Effector memory CD4-positive, alpha-beta T cell (primary cell): ENCODE measurements around the gene CATSPERZ.

Source experiments
- DNase-seq, 3 donors: peaks; one replicate each; pipeline ENCODE4 v3.0.0-alpha.2; 2020
- H3K27ac ChIP-seq: 2 replicates; pipeline ENCODE4 v1.7.0; 2013; ENCODE audit warnings: mild to moderate bottlenecking, low read length, moderate library complexity; ENCODE audit not compliant: insufficient read depth, poor library complexity, severe bottlenecking
- H3K27me3 ChIP-seq: replicated peaks from 2 replicates; pipeline ENCODE4 v1.7.0; 2013; ENCODE audit warnings: mild to moderate bottlenecking, low read length; ENCODE audit not compliant: insufficient read depth, control insufficient read depth, poor library complexity, severe bottlenecking
- H3K36me3 ChIP-seq: 2 replicates; pipeline ENCODE4 v1.7.0; 2013; ENCODE audit warnings: mild to moderate bottlenecking, low read length, moderate library complexity; ENCODE audit not compliant: control insufficient read depth, insufficient read depth
- H3K4me1 ChIP-seq: 2 replicates; pipeline ENCODE4 v1.7.0; 2013; ENCODE audit warnings: low read length, mild to moderate bottlenecking; ENCODE audit not compliant: control insufficient read depth, insufficient read depth, poor library complexity, severe bottlenecking
- H3K4me3 ChIP-seq: 2 replicates; pipeline ENCODE4 v1.7.0; 2013; ENCODE audit warnings: low read length, low read depth, mild to moderate bottlenecking; ENCODE audit not compliant: insufficient read depth, poor library complexity, severe bottlenecking
- H3K9me3 ChIP-seq: 2 replicates; pipeline ENCODE4 v1.7.0; 2013; ENCODE audit warnings: mild to moderate bottlenecking, low read length, moderate library complexity; ENCODE audit not compliant: control insufficient read depth

CATSPERZ gene

DNA sequence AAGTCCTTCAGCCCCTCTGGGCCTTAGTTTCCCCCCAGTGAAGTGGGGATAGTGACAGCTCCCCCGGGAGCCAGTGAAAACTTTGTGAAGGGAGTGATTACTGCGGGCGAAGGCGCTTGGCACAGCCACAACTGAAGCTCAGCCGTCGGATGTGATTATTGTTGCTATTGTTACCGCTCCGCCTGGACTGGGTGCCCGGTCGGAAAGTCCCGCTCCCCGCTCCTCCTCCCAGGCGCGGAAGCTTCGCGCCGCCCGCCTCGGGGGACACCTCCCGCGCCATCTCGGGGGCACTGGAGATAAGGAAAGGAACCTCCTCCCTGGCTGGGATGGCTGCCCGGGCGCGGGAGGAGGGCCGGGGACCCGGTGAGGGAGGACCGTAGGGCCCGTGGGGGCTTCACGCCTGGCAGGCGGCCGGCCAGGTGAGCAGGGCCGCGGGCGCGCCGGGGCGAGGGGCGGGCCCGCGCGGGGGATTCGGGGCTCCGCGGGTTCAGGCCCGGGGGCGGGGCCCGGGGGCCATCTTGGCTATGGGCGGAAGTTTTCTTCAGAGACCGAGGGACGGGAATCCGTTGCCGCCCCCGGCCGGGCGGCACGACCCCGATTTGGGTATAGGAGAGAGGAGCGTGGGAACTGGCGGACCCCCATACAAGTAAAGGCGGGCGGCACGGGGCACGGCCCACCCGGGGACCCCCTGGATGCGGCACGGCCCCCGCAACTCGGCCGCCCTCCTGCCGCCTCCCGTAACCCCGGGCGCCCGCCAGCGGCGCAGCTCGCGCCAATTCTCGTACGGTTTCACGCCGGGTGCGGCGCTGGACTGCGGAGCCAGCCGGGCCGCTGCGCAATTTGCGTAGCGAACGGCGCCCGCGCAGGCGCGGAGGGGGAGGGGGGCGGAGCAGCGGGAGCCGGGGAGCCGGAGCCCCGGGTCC, 14.9 kb upstream of the CATSPERZ start, which contains the start of gene GPR137:
GPR137 (plus strand) TSS at position 887 of the 923 bp plus-strand sequence. CDS start 677 bp downstream, outside the sequence.
- H3K27ac ChIP-seq, result peak within 1 kb of the TSS; percentile 100
- peaks cover 6% of the 10 kb centered on the region for H3K36me3 ChIP-seq
- H3K4me3 ChIP-seq, result peak within 1 kb of the TSS; percentile 92
- peak; percentile 82 to 87 (median 86) for DNase-seq
- peaks cover 14% of the 10 kb centered on the region for H3K4me1 ChIP-seq
- H3K9me3 ChIP-seq, result no peaks in the 10 kb centered on the region
- no peaks in the 10 kb centered on the region for H3K27me3 ChIP-seq

DNA sequence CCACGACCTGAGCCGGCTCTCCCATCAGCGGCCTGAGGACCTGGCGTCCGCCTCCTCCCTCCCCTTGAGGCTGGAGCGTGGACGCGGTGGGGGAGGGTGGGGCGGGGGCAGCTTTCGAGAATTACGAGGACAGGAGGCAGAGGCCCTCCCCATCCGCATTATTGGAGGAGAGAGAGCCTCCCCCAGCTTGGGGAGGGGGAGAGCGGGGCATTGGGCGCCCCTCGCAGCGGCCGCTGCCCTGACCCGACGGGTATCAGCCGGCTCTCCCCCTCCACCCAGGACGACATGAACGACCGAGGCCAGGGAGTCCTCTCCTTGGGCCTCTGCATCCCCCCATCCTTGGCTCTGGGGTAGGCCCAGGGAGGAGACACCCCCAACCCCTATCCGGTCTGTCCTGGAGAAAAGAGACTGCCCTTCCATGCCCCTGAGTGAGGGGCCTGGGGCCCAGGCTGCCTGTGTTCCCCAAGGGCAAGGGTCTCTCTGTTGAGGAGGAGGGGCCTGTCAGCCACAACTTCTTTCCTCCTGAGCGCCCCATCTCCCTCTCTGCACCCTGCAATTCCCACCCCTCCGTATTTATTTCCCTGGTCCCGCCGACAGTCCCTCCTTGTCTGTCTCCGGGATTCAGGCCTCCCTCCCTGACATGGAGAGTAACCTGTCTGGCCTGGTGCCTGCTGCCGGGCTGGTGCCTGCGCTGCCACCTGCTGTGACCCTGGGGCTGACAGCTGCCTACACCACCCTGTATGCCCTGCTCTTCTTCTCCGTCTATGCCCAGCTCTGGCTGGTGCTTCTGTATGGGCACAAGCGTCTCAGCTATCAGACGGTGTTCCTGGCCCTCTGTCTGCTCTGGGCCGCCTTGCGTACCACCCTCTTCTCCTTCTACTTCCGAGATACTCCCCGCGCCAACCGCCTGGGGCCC, 14.0 kb upstream of the CATSPERZ start:
- Histone ChIP-seq H3K36me3 (peaks cover 6% of the 10 kb centered on the region), H3K4me1 (peaks cover 16% of the 10 kb centered on the region), H3K4me3 (peak overlapping the region; percentile 92), H3K9me3 (no peaks in the 10 kb centered on the region), H3K27me3 (peaks cover 8% of the 10 kb centered on the region), H3K27ac (peak overlapping the region; percentile 100)
- no peak for DNase-seq

DNA sequence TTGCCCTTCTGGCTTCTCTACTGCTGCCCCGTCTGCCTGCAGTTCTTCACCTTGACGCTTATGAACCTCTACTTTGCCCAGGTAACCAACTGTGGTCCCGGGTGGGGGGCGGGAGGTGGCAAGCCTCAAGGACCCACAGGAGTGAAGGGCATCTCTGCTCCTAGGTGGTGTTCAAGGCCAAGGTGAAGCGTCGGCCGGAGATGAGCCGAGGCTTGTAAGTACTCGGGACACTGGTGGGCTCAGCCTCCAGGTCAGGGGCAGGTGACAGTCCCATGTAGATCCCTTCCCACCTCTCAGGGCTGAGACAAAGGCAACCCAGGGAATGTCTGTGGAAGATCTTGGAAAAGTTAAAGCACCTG, 13.4 kb upstream of the CATSPERZ start:
- no peak for DNase-seq
- Histone ChIP-seq H3K4me3 (no peak overlapping the region), H3K27ac (no peak overlapping the region), H3K27me3 (peaks cover 13% of the 10 kb centered on the region), H3K4me1 (peaks cover 19% of the 10 kb centered on the region), H3K36me3 (peaks cover 6% of the 10 kb centered on the region), H3K9me3 (no peaks in the 10 kb centered on the region)

DNA sequence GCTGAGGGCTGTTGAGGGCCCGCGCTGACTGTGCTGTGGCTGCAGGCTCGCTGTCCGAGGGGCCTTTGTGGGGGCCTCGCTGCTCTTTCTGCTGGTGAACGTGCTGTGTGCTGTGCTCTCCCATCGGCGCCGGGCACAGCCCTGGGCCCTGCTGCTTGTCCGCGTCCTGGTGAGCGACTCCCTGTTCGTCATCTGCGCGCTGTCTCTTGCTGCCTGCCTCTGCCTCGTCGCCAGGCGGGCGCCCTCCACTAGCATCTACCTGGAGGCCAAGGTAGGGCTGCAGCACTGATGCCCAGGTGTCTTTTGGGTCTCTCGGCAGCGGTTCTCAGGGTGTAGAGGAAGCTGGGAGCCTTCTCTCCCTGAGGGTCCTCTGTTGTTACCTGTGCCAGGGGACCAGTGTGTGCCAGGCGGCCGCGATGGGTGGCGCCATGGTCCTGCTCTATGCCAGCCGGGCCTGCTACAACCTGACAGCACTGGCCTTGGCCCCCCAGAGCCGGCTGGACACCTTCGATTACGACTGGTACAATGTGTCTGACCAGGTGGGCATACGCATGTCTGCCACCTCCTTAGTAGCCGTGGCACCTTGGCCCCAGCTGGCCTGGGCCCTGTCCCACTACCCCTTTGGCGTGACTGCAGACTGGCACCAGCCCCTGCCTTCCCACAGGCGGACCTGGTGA, 12.3 kb upstream of the CATSPERZ start:
- no peak overlapping the region for H3K4me3 ChIP-seq
- DNase-seq, result no peak
- H3K4me1 ChIP-seq, result peaks cover 25% of the 10 kb centered on the region

DNA sequence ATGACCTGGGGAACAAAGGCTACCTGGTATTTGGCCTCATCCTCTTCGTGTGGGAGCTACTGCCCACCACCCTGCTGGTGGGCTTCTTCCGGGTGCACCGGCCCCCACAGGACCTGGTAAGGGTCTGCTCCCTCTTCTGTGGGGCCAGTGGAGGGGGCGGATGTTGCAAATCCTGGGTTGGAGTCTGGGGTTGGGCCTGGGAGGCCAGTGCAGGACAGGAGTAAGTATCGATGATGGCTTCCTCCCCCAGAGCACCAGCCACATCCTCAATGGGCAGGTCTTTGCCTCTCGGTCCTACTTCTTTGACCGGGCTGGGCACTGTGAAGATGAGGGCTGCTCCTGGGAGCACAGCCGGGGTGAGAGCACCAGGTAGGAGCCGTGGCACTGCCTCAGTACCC, 11.8 kb upstream of the CATSPERZ start:
- H3K27ac ChIP-seq, result no peak overlapping the region
- H3K27me3 ChIP-seq, result peaks cover 29% of the 10 kb centered on the region
- H3K4me1 ChIP-seq, result peaks cover 25% of the 10 kb centered on the region
- no peaks in the 10 kb centered on the region for H3K9me3 ChIP-seq
- no peak overlapping the region for H3K4me3 ChIP-seq
- no peak for DNase-seq
- no peaks in the 10 kb centered on the region for H3K36me3 ChIP-seq

More for the DNA sequence above, 12.3 kb upstream of the CATSPERZ start:
- H3K36me3 ChIP-seq, result no peaks in the 10 kb centered on the region
- no peaks in the 10 kb centered on the region for H3K9me3 ChIP-seq
- H3K27me3 ChIP-seq, result peaks cover 24% of the 10 kb centered on the region
- H3K27ac ChIP-seq, result no peak overlapping the region

DNA sequence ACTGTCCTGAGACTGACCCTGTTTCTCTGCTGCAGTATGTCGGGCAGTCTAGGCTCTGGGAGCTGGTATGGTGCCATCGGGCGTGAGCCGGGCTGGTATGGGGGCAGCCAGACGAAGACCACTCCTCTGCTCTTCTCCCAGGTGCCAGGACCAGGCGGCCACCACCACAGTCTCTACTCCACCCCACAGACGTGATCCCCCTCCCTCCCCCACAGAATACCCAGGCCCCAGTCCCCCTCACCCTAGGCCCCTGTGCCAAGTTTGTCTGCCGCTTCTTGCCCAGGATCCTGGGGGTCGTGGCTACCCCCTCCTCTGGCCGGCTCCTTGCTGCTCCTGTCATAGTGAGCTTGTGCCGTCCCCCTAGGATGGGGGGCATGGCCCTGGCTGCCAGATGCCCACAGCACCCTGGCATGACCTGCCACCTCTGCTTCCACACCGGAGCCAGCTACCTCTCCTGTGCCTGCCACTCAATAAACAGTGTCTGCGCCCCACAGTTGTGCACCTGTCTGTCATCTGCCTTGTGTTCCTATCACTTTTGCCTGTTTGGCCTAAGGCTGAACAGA, 11.1 kb upstream of the CATSPERZ start:
- Histone ChIP-seq H3K27ac (no peak overlapping the region), H3K4me3 (no peak overlapping the region), H3K4me1 (peaks cover 20% of the 10 kb centered on the region), H3K27me3 (peaks cover 29% of the 10 kb centered on the region), H3K9me3 (no peaks in the 10 kb centered on the region), H3K36me3 (no peaks in the 10 kb centered on the region)
- no peak for DNase-seq

DNA sequence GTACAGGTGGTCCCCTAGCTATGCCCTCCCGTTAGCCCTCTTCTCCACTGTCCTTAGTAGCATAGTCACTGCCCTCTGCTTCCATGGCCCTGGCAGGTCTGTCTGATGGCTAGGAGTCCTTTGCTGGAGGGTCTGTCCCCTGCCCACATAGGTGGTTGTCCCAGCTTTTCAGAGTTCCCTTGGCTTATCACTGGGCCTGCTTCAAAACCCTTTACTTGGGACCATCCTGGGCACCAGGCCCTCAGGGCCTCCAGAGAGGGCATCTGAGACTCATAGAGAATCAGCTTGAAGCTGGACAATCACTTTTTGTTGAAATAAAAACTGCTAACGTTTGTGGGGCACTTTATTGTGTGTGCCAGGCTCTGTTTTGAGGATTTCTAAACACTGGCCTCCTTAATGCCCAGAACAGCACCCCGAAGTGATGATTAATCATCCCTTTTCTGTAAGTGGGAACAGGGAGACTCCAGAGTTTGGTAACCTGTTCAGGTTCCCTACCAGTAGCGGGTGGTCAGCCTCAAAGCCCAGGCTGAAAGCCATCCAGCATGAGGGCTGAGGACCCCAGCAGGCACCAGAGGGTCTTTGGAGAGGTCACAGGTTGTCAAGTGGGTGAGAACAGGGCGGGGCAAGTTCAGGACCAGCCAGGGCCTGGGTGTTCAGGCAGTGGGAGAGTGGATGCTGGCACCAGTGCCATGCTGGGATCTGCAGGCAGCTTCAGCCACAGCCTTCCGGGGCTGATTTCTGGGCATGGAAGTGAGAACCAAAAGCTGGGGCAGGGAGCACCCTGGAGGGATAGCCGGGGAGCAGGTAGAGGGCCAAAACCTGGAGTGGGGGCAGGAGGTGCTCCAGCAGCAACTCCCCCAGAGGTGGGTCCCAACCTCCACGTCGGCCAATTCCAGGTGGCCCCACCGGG, 9.6 kb upstream of the CATSPERZ start:
- no peak for DNase-seq
- Histone ChIP-seq H3K27me3 (peaks cover 33% of the 10 kb centered on the region), H3K27ac (no peak overlapping the region), H3K9me3 (no peaks in the 10 kb centered on the region), H3K4me3 (no peak overlapping the region), H3K36me3 (no peaks in the 10 kb centered on the region), H3K4me1 (peaks cover 17% of the 10 kb centered on the region)

DNA sequence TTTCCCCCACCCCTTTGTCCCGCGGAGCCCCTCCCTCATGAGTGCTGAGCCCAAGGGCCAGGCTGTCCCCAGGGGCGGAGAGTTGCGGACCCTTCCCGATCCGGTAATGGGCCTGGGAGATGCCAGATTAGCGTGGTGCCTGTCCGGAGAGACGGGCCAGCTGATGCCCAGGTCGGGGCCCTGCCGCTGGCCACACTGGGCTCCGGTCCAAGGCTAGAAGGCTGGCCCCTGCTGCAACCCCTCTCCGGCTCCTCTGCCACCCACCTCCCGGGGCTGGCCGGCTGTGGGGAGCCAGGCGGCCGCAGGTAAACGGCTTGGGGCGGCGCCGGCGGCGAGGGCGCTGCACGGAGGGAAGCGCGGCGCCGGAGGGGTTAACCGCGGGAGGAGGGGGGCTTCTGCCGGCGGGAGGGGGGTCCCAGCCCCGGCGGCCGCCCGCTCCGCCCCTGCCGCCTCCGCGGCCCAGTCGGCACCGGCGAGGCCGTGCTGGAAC, 8.9 kb upstream of the CATSPERZ start, which contains the start of gene KCNK4:
KCNK4 (plus strand) TSS at position 41 of the 490 bp plus-strand sequence. CDS start 1,717 bp downstream, outside the sequence.
- Histone ChIP-seq H3K4me3 (peak within 1 kb of the TSS; percentile 42), H3K36me3 (no peaks in the 10 kb centered on the region), H3K9me3 (no peaks in the 10 kb centered on the region), H3K27me3 (peaks cover 37% of the 10 kb centered on the region), H3K27ac (no peak within 1 kb of the TSS), H3K4me1 (peaks cover 12% of the 10 kb centered on the region)
- no peak for DNase-seq
